ENCODE results near the gene HNRNPF. TPM values are rescaled to one million over a fixed set of nuclear protein-coding genes. Genes with fewer than 3 reads are reported as not detected.

The HNRNPF gene
- total RNA-seq, 2 donors from 2014 or later, result 283 to 299 TPM

- no peak for DNase-seq
- Histone ChIP-seq H3K4me3 (ENCODE audit: low read length) (no peak overlapping the region), H3K27ac (ENCODE audit: low read depth, low read length) (no peak overlapping the region), H3K27me3 (ENCODE audit: control insufficient read depth, insufficient read depth, low read length, poor library complexity, severe bottlenecking) (no peaks in the 10 kb centered on the region), H3K36me3 (ENCODE audit: control insufficient read depth, insufficient read depth, low read length) (peaks cover 32% of the 10 kb centered on the region), H3K9ac (ENCODE audit: extremely low read depth, low read length, poor library complexity, severe bottlenecking) (no peak overlapping the region), H3K9me3 (ENCODE audit: control insufficient read depth, low read length) (no peaks in the 10 kb centered on the region), H3K4me1 (ENCODE audit: control insufficient read depth, insufficient read depth, low read length) (peaks cover 13% of the 10 kb centered on the region)
- WGBS, 2 experiments (ENCODE audit: insufficient coverage in 1 of 2, insufficient read length in 1 of 2), result 83 to 85% methylated on average over 5 to 6 of the region's 6 CpGs
- Mint-ChIP-seq H3K9me3 (no peaks in the 10 kb centered on the region), H3K27me3 (ENCODE audit: insufficient read depth) (no peaks in the 10 kb centered on the region), H3K4me3 (peak overlapping the region; percentile 26), H3K36me3 (ENCODE audit: low read depth) (peaks cover 18% of the 10 kb centered on the region), H3K27ac (peak overlapping the region; percentile 41), H3K4me1 (peaks cover 35% of the 10 kb centered on the region)
- TF ChIP-seq, protein P1, sequence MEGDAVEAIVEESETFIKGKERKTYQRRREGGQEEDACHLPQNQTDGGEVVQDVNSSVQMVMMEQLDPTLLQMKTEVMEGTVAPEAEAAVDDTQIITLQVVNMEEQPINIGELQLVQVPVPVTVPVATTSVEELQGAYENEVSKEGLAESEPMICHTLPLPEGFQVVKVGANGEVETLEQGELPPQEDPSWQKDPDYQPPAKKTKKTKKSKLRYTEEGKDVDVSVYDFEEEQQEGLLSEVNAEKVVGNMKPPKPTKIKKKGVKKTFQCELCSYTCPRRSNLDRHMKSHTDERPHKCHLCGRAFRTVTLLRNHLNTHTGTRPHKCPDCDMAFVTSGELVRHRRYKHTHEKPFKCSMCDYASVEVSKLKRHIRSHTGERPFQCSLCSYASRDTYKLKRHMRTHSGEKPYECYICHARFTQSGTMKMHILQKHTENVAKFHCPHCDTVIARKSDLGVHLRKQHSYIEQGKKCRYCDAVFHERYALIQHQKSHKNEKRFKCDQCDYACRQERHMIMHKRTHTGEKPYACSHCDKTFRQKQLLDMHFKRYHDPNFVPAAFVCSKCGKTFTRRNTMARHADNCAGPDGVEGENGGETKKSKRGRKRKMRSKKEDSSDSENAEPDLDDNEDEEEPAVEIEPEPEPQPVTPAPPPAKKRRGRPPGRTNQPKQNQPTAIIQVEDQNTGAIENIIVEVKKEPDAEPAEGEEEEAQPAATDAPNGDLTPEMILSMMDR (conservative IDR thresholded peaks at IDR 0.05), result no peak
Measured at GRCh38 chr10:43404704-43405084, 4.3 kb downstream of the HNRNPF start.

DNA sequence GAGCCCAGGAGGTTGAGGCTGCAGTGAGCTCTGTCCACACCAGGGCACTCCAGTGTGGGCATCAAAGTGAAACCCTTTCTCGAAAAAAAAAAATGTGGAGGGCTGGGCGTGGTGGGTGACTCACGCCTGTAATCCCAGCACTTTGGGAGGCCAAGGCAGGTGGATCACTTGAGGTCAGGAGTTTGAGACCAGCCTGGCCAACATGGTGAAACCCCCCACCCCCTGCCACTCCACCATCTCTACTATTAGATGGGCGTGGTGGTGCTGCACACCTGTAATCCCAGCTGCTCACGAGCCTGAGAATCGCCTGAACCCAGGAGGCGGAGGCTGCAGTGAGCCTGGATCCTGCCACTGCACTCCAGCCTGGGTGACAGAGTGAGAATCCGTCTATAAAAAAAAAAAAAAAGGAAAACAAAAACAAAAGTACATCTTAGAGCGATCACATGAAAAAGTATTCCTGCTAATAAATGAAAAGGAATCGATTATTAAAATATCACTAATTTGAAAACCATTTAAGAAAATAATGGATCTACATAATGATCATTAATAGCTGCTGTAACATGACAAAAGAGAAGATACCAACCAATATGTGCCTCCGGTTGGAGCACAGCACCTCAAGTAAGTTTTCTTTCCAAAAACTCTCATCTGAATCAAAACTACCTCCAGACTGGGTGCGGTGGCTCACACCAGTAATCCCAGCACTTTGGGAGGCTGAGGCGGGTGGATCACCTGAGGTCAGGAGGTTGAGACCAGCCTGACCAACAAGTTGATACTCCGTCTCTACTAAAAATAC is 4.9 kb downstream of the HNRNPF start:
- Mint-ChIP-seq H3K27ac (peak overlapping the region; percentile 41), H3K36me3 (ENCODE audit: low read depth) (peaks cover 22% of the 10 kb centered on the region), H3K27me3 (ENCODE audit: insufficient read depth) (no peaks in the 10 kb centered on the region), H3K9me3 (no peaks in the 10 kb centered on the region), H3K4me1 (peaks cover 38% of the 10 kb centered on the region), H3K4me3 (peak overlapping the region; percentile 26)
- 86 to 90% methylated on average over 8 to 12 of the region's 14 CpGs for WGBS, 2 experiments (ENCODE audit: insufficient coverage in 1 of 2, insufficient read length in 1 of 2)
- Histone ChIP-seq H3K4me3 (ENCODE audit: low read length) (no peak overlapping the region), H3K27ac (ENCODE audit: low read depth, low read length) (no peak overlapping the region), H3K9ac (ENCODE audit: extremely low read depth, low read length, poor library complexity, severe bottlenecking) (no peak overlapping the region), H3K36me3 (ENCODE audit: control insufficient read depth, insufficient read depth, low read length) (peaks cover 38% of the 10 kb centered on the region), H3K27me3 (ENCODE audit: control insufficient read depth, insufficient read depth, low read length, poor library complexity, severe bottlenecking) (no peaks in the 10 kb centered on the region), H3K4me1 (ENCODE audit: control insufficient read depth, insufficient read depth, low read length) (peaks cover 13% of the 10 kb centered on the region), H3K9me3 (ENCODE audit: control insufficient read depth, low read length) (no peaks in the 10 kb centered on the region)
- TF ChIP-seq, protein P1 (conservative IDR thresholded peaks at IDR 0.05), result no peak
- DNase-seq, result no peak

DNA sequence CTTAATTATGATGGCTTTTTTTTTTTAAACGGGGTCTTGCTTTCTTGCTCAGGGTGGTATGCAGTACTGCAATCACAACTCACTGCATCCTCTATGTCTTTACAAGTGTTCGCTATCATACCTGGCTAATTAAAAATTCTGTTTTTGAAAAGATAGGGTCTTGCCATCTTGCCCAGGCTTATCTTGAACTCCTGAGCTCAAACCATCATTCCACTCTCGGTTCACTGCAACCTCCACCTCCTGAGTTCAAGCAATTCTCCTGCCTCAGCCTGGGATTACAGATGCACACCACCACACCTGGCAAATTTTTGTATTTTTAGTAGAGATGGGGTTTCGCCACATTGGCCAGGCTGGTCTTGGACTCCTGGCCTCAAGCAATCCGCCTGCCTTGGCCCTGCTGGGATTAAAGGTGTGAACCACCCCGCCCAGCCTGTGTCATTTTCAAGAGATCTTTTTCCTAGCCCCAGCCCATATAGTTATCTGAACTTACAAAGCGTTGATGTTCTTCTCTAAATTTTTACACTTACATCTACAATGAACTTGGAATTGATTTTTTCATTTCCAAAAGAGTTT is 6.0 kb downstream of the HNRNPF start:
- H3K27ac ChIP-seq (ENCODE audit: low read depth, low read length), result no peak overlapping the region
- DNase-seq, result no peak
- no peaks in the 10 kb centered on the region for H3K9me3 ChIP-seq (ENCODE audit: control insufficient read depth, low read length)
- Mint-ChIP-seq H3K9me3 (no peaks in the 10 kb centered on the region), H3K27ac (peak overlapping the region; percentile 33), H3K4me1 (peaks cover 38% of the 10 kb centered on the region), H3K27me3 (ENCODE audit: insufficient read depth) (no peaks in the 10 kb centered on the region), H3K4me3 (no peak overlapping the region), H3K36me3 (ENCODE audit: low read depth) (peaks cover 25% of the 10 kb centered on the region)
- WGBS, 2 experiments (ENCODE audit: insufficient coverage in 1 of 2, insufficient read length in 1 of 2), result 94 to 96% methylated on average over 6 to 7 of the region's 7 CpGs
- no peak overlapping the region for H3K9ac ChIP-seq (ENCODE audit: extremely low read depth, low read length, poor library complexity, severe bottlenecking)
- TF ChIP-seq, protein P1 (conservative IDR thresholded peaks at IDR 0.05), result no peak
- H3K4me3 ChIP-seq (ENCODE audit: low read length), result peak overlapping the region; percentile 57
- H3K36me3 ChIP-seq (ENCODE audit: control insufficient read depth, insufficient read depth, low read length), result peaks cover 44% of the 10 kb centered on the region
- H3K4me1 ChIP-seq (ENCODE audit: control insufficient read depth, insufficient read depth, low read length), result peaks cover 13% of the 10 kb centered on the region
- no peaks in the 10 kb centered on the region for H3K27me3 ChIP-seq (ENCODE audit: control insufficient read depth, insufficient read depth, low read length, poor library complexity, severe bottlenecking)
